ENCODE results near the gene MCF2L.

The MCF2L gene

DNA sequence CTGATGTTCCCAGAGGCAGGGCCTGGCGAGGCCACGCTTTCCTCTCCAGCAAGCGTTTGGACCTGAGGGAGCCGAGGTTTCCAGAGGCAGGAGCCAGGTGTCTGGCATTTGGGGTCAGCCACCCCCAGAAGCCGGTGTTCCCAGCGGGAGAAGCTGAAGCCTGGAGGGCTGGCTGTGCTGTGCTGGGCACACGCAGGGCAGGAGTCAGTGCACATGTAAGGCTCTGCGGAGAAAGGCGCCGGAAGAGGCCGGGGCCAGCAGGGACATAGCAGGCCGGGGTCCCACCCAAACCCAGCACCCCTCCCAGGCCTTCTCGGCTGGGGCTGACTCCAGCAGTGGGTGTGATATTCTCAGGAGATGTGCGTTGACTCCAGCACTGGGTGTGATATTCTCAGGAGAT, 31.6 kb downstream of the MCF2L start:
- no peak for DNase-seq

DNA sequence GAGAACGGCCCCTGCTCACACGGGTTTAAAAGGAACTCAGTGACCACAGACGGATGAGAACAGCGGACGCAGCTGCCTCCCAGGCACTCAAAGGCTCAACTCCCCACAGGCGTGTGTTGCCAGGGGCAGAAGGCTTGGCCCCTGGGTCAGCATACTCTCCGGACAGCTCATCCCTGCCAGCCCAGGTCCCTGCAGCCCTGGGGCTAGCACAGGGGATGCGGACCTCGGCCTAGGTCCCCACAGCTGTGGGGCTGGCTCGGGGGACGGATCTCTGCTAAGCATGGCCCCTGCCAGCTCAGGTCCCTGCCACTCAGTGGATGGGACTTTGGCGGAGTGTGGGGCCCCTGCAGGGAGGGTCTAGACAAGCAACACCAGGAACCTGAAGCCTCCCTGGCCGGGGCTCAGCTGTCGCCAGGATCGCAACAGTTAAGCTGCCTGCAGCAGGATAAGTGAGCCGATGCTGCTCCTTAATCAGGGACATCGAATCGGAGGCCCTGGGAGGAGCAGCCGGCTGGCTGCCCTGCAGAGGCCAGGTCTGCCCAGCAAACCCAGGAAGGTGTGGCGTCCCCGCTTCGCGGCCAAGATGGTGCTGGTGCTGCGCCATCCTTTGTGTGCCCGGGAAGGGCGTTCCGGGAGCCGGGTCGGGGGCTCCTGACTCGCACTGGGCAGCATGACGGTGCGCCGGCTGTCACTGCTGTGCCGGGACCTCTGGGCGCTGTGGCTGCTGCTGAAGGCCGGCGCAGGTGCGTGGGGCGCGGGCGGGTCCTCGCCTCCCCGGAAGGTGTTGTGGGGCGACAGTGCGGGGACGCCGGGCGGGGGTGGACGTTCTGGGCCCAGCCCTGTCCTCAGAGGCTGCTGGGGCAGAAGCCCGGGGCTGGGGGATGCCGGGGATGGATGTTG, 32.5 kb downstream of the MCF2L start:
- DNase-seq: no peak

DNA sequence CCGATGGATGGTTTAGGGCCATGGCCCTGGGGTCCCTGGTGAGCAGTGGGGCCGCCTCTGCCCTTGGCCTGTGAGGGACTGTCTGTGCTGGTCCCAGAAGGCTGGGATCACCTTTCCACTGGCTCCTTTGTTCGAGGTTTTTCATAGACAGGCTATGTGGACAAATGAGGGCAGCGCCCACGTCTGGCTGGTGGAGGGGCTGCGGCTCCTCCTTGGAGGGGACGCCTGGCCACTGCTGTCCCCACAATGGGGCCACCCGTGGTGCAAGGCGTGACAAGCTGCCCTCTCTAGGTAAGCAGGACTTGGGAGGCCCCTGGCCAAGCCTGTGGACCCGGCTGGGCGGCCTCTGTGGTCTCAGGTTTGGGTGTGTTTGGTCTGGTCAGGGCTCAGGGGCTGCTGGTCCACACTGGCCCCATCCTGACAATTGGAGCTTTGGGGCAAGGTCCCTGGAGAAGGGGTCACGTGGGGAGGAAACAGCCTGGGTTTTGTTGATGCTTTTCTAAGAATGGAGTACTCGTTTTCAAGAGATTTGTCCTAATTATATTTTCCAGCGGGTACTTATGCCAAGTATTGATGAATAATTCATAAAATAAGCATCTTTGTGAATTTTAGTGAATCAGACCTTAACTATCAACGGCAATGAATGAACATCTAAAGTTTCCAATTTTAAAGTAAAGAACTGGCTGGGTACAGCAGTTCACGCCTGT, 33.3 kb downstream of the MCF2L start:
- no peak for DNase-seq

DNA sequence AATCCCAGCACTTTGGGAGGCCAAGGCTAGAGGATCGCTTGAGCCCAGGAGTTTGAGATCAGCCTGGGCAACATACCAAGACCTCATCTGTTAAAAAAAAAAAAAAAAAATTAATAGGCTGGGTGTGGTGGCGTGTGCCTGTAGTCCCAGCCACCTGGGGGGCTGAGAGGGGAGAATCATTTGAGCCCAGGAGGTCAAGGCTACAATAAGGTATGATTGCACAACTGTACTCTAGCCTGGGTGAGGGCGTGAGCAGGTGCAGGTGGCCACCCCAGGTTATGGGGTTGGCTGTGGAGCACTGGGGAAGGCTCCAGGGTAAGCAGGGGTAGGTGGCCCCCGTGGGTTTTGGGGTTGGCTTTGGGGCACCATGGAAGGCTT, 33.9 kb downstream of the MCF2L start:
- DNase-seq: no peak

DNA sequence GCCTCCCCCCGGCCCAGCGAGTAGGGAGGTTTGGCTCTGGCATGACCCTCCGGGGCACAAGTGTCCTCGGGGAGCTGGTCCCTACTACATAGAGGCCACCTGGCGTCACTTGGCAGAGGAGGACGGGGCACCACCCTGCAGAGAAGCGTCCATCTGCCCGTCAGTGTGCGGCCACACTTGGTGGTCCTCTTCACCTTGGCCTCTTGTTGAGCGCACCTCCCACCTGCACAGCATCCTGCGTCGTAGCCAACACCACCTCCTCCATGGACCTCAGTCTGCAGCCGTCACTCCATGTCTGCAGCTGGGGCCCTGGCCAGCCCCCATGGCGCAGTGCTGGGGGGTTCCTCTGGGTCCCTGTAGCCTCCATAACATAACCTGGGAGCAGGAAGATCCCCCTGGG, 35.1 kb downstream of the MCF2L start:
- no peak for DNase-seq

DNA sequence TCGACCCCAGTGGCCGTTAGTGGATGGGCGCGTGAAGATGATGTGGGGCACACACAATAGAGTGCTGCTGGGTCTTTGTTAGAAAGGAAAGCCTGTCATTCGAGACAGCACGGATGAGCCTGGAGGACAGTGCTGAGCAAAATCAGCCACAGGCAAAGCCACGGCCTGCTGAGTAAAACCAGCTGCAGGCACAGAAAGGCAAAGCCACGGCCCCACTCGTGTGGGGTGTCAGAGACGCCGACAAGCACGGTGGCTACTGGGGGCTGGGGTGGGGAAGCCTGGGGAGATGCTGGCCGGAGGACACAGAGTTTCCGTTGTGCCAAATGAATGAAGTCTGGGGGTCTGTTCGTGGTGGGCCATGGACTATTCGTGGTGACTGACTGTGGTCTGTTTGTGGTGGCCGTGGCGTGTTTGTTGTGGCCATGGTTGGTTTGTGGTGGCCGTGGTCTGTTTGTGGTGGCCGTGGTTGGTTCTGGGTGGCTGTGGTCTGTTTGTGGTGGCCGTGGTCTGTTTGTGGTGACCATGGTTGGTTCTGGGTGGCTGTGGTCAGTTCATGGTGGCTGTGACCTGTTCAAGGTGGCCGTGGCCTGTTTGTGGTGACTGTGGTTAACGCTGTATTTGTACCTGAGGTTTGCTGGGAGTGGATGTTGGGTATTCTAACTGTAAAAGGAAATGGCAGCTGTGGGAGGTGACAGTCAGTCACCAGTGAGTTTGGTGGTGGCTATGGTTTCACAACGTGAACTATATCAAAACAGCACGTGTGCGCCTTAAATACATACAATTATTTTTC, 36.3 kb downstream of the MCF2L start:
- no peak for DNase-seq

DNA sequence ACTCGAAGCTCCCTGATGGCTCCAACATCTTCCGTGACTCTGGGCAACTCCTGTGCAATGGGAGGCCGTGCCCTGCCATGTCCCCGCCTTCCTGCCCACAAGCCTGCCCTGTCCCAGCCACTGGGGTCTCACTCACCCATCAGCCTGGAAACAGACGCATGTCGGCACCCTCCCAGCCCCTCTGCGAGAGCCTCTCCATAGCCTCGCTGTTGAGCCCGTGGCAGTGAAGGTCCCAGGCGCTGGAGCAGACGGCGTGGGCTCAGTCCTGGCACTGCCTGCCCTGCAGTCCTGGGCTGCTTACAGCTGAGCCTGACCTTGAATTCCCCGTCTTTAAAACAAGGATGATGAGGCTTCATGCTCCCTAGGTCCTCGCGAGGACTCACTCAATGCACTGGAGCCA, 37.0 kb downstream of the MCF2L start:
- DNase-seq: no peak

DNA sequence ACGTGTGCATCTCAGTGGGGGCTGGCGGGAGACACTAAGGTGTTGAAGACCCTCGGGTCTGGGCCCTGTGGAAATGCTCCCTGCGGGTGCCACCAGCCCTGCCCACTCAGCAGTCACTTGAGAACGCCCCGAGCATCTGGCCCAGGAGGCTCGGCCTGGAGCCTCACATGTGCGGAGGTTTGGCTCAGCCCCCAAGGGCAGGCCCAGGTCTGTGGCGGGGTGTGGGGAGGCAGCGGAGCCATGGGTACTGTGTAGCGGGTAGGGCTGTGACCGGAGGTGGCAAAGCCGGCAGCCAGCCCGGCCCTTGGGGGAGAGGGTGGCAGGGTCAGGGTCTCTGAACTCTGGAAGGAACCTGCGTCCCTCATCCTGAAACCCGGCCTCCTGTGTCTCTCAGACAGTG, 37.6 kb downstream of the MCF2L start:
- no peak for DNase-seq

DNA sequence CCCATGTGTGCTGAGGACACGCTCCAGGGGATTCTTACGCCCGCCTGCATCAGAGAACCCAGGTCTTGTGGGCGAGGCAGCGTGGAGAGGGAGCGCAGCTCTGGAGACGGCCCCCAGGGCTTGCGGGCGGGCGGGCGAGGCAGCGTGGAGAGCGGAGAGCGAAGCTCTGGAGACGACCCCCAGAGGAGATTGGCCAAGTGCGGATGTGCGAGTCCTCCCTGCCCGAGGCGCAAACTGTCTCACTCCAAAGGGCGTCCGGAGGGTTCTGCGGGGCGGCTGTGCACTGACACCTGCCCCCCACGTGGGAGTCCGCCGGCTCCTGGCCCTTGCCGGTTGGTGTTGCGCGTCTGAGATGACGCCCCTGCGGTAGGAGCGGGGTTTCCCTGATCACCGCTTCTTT, 39.8 kb downstream of the MCF2L start:
- DNase-seq: no peak

DNA sequence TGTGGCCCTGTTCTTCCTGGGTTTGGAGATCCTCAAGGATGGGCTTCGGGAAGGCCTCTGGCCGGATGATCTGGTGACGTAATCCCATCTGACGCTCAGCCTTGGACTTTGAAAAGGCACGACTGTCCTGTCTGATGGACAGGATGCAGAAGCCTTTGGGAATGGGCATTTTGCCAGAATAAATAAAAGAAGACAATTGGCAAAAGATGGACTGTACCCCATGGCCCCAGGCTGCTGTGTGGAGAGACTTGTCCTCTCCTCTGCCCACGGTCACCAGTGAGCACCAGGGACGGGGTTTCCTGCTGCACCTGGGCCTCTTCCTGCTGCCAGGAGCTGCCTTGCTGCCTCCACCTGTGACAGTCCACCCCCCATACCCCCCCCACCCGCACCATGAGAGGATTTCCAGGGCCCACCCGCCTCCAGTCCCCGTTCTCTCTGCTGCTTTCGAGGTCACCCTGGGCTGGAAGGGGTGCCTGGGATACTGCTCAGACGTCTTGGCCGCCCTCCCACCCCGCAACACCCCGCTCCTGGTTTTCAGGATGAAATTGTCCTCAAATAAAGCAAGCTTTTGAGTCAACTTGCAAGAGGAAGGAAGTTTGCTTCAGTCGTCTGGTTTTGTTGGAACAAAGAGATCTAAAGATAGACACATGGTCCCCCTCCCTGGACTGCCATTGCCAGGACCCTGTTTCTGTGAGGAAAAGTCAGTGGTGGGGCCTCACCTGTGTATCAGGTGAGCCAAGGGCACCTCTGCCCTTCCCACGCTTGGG, 40.9 kb downstream of the MCF2L start:
- DNase-seq: no peak

DNA sequence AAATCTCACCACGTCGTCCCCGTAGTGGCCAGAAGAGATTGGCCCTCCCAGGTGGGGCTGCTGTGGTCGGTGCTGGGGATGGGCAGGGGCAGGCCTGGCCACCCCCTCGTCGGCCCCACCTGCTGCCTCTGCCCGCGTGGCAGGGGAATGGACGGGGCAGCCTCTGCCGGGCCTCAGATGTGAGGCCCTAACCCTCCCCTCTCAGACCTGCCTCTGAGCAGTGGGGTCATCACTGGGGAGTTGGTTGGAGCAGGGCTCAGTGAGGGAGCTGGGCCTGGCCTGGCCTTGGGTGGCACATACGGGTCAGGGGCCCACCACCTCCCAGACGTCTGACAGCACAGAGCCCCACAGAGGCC, 41.5 kb downstream of the MCF2L start:
- no peak for DNase-seq

DNA sequence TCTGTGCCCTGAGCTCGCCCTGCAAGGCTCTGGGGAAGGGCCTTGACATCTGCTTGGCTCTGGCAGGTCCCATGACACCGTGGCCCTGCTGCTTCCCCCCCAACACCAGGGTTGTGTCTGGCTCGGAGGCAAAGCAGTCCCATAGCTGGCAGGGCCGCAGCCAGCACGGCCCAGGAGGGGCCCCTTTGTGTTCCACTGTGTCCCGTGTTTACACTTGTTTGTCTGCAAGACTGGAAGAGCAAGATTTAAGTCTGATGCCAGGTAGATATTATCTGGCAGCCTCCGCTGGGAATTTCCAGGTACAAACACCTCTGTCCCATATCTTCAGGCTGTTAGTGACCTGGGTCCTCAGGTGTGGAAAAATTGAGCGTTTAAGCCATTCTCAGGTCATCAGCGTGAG, 44.3 kb downstream of the MCF2L start:
- no peak for DNase-seq

DNA sequence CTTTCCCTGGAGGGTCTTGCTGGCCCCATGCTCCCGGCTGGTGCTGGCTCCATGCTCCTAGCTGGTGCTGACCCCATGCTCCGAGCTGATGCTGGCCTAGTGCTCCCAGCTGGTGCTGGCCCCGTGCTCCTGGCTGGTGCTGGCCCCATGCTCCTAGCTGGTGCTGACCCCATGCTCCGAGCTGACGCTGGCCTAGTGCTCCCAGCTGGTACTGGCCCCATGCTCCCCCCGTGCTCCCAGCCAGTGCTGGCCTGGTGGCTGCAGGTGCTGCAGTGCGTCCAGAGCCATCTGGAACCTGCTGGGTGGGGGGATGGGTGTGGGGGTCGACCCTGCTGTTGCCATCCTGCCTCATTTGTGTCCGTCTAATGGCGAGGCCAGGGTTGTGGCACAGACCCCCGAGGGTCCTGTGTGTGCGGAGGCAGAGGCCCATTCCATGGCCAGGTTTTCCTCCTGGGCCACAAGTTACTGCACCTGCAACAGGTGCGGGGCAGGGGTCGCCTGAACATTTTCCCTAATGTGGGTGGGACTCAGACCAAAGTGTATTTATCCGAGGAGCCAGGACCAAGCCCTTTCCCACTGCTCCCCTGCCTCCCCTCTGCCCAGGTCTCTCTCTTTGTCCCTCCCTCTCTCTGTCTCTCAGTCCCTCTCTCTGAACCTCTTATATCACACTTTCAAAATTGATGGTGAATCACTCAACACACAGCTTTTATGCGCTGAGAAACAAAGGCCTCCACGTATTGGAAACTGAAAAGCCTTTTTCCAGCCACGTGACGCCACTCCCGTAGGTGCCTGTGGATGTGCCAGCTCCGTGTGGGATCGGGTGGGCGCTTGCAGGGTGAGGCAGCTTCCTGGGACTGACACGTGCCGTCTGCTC, 45.1 kb downstream of the MCF2L start:
- no peak for DNase-seq

DNA sequence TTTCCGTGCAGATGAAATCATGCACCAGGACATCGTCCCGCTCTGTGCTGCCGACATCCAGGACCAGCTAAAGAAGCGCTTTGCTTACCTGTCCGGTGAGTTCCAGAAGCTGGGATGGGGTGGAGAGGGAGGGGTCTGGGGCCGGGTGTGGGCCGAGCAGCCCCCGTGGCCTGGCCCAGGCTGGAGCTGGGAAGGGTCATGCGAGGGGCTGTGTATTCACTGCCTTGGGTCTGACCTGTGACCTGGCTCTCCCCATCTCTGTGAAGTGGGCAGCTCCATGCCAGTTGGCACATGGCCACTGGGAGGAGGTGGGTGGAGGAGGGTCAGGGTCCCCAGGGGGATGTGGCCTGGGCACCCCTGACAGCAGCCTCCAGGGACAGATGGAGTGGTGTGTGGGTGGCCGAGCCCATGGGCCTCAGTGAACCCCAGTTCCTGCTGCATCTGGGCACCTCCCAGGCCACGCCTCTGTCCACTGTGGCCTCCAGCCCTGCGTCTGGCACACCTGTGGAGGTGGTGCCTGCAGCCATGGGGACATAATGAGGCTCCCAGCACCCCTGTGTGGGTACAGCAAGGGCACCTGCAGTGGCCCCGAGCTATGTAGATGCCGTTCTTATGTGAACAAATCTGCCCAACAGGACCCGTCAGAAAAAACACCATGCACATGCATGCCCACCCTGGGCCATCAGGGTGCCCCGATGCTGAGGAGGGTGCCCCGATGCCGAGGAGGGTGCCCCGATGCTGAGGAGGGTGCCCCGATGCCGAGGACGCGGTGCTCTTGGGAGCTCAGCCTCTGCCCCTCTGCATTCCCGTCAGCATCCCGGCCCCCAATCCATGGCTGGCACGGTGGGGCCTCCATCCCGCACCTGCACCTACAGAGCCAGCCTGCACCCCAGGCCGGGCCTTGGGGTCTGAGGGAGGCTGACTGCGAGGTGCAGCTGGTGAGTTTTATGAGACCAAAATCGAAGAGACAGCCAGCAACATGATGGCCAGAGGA, 46.0 kb downstream of the MCF2L start:
- DNase-seq: no peak

DNA sequence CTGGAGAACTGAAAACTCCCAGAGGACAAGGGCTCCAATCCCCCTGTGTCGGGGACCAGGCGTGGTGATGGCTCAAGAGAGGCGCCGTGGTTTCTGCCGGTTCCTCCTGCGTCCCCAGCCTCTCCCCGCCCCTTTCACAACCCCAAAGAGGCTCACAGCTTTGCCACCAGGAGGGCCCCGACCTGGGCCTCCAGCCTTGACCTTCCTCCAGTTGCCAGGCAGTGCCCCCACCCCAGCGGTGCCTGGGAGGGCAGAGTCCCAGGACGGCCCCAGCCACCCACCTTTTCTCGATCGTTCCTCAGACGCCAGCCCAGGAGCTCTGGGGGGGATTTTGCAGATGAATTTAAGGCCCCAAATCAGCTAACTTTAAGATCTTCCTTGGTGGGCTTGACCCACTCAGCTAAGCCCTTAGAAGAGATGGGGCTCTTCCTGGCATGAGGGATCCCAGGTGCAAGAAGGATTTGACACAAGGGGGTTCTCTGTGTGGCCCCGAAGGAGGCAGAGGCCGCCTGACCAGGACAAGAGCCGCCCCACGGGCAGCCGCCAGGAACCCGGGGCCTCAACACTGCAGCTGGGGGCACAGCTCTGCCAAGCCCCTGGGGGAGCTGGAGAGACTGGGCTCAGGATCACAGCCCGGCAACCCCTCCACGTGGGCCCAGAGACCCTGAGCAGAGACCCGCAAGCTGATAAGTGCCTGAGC, 47.0 kb downstream of the MCF2L start:
- DNase-seq: no peak

DNA sequence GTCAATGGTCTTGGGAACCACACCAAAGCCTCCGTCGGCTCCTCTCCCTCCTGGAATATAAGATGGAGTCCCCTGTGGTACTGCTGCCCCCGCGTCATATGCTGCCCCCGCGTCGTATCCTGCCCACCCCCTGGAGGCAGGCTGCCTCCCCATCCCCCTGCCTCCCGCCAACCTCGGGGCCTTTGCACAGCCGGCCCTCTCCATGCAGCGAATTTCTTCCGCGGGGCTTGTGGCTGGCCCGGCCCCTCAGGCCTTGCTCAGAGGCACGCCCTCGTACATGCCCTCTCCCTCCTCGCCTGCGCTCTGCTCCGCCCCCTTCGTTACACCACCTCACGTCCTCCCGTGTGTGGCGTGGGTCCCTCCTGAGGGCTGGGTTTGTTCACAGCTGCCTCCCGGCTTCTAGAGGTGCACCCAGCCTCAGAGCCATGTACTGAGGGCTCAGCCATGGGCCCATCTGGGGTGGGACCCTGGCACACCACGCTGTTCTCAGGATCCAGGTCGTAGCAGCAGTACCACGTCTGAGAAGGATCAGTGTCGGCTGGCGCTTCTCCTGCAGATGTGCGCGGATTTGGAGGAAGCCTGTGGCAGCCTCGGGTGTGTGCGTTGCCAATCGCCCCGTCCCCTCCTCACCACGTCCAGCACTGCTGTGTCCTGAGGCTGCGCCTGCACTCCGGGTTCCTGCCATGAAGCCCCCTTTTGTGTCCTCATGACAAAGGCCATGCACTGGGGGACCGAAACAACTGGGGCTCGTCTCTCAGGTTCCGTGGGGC, 47.7 kb downstream of the MCF2L start:
- no peak for DNase-seq

DNA sequence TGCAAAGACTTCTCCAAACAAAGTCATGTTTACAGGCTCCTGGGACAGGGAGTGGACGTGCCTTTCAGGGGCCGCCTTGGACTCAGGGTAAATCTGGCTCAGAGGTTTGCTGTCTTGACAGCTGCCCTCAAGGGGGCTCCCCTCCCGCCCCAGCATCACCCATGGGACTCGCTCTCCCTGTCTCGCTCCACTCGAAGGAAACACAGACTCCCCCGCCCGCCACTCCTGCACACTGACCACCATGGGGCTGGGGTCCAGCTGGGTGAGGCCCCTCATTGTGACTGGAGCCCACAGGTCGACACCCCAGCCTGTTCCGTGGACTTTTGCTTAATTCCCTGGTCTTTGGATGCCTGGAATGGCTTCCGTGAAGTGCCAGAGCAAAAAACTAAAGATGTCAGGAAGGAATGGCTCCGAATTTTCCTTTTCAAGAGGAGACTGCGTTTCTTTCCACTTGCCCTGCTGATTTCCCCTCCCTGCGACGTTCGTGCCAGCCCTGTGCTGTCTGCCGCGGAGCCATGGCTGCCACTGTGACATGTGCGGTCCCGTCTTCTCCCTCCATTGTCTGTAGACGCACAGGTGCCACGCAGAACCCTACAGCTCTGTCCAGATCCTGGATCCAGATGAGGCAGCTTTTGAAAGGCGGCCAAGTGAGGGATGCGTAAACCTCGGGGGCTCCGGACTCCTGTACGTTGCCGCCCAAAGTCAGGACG, 48.6 kb downstream of the MCF2L start:
- no peak for DNase-seq

DNA sequence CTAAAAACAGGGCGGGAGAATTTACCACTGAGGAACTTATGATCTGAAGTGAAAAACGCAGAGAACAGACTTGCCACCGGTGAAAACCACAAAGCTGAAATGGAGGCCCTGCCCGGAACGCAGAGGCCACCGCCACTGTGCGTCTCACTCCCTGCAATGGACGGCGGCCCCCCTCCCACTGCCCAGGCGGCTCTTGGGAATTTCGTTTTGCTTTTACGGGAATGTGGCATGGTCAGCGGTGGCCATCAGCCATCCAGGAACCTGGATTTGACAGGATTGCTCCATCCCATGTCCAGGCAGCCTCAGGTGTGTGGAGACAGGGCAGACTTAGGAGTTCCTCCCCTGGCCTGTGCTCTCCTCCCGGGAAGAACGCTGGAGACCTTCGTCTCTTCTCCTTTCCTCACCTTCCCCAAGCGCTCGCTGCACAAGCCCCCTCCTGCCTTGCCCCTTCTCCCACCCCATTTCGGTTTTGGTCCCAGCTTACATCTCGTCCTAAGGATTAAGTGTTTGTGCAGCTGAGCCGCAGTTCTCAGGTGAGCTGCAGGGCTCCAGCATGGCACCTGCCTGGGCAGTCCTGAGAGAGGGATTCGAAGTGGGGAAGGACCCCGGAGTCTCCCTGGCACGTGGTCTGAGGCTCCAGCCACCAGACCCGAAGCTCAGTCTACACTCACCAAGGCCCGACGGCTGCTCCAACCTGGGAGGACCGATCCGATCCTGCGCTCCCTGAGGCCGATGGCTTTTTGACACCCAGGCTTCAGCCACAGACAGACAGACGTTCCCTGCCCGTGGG, 49.9 kb downstream of the MCF2L start:
- no peak for DNase-seq
